ENCODE data around the gene TATDN2.

DNA sequence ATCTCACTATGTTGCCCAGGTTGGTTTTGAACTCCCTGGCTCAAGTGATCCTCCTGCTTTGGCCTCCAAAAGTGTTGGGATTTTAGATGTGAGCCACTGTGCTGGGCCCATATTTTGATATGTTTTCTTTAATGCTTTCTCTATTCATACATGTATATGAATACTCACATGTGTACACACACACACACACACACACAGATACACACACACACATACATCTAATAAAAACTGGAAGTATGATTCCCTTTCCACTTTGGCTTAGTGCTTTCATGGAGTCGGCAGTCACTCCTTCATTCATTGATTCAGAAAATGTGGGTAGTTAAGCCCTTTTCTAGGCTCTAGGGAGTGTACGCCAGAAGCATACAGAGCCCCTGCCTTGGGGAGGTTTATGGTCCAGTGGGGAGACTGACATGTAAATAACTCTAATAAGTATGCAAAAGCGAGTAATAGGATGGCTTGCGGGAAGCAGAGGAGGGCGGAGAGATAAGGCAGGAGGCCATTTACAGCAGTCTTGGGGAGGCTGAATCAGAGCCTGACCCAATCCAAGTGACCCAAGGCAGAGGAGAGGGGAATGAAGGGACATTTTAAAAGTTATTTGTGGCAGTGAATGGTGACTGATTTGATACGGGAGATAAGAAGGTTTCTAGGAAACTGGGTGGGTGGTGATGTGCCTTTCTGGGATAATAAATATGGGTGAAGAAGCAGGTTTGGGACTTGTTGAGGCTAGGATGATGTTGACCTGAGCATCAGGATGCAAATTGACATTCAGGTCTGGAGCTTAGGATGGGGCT lies 32.5 kb upstream of the TATDN2 start:
- no peak for TF ChIP-seq EZH2 (IDR thresholded peaks at IDR 0.05; ENCODE audit: borderline replicate concordance, low read depth, low read length, severe bottlenecking)
- TF ChIP-seq, protein P1, sequence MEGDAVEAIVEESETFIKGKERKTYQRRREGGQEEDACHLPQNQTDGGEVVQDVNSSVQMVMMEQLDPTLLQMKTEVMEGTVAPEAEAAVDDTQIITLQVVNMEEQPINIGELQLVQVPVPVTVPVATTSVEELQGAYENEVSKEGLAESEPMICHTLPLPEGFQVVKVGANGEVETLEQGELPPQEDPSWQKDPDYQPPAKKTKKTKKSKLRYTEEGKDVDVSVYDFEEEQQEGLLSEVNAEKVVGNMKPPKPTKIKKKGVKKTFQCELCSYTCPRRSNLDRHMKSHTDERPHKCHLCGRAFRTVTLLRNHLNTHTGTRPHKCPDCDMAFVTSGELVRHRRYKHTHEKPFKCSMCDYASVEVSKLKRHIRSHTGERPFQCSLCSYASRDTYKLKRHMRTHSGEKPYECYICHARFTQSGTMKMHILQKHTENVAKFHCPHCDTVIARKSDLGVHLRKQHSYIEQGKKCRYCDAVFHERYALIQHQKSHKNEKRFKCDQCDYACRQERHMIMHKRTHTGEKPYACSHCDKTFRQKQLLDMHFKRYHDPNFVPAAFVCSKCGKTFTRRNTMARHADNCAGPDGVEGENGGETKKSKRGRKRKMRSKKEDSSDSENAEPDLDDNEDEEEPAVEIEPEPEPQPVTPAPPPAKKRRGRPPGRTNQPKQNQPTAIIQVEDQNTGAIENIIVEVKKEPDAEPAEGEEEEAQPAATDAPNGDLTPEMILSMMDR (IDR thresholded peaks at IDR 0.05; ENCODE audit: borderline replicate concordance, extremely low read depth, low read length, poor library complexity, severe bottlenecking): no peak
